Heart right ventricle (tissue), 16 donors: Measurements from ENCODE around the gene KLHL17. TPM values are rescaled to one million over a fixed set of nuclear protein-coding genes. Genes with fewer than 3 reads are reported as not detected.

Experiments used
- ATAC-seq, 8 donors: fragments of 200-7000 bp; cut with Tn5 transposase; one replicate each; pipeline ENCODE4 v1.9.1; 2020; ENCODE audit warnings: mild to moderate bottlenecking in 8 of 8, moderate library complexity in 8 of 8, moderate number of reproducible peaks in 1 of 8
- DNase-seq, 2 donors: peaks; one replicate each; pipeline ENCODE4 v3.0.0-alpha.2; 2020
- H3K27ac ChIP-seq, 10 donors: fragments of 200-600 bp; sonication (generic) in 2 of 10; one replicate each; pipeline versions ENCODE4 v1.5.0 to v1.8.0; 2020 to 2022; ENCODE audit warnings: mild to moderate bottlenecking in 3 of 10
- H3K27me3 ChIP-seq, 7 donors: fragments of 200-600 bp; one replicate each; pipeline ENCODE4 v1.8.0; 2021 to 2022; ENCODE audit warnings: mild to moderate bottlenecking in 2 of 7
- H3K36me3 ChIP-seq, 9 donors: fragments of 200-600 bp; sonication (generic) in 1 of 9; one replicate each; pipeline versions ENCODE4 v1.5.0 to v1.8.0; 2020 to 2022; ENCODE audit warnings: mild to moderate bottlenecking in 2 of 9
- H3K4me1 ChIP-seq, 9 donors: fragments of 200-600 bp; sonication (generic) in 1 of 9; one replicate each; pipeline versions ENCODE4 v1.5.0 to v1.8.0; 2020 to 2022; ENCODE audit warnings: mild to moderate bottlenecking in 4 of 9
- H3K4me3 ChIP-seq, 10 donors: fragments of 200-600 bp; sonication (generic) in 2 of 10; one replicate each; pipeline versions ENCODE4 v1.5.0 to v1.8.0; 2020 to 2022; ENCODE audit warnings: mild to moderate bottlenecking in 7 of 10, moderate library complexity in 2 of 10
- H3K9me3 ChIP-seq, 11 donors: fragments of 200-600 bp in 10 of 11; sonication (generic) in 2 of 11; one replicate each; pipeline versions ENCODE4 v1.5.0 to v1.8.0; 2013 to 2022; ENCODE audit warnings: mild to moderate bottlenecking in 2 of 11, control low read depth in 1 of 11, moderate library complexity in 1 of 11
- WGBS, 2 donors: extraction: QIAGEN DNeasy Blood & Tissue Kit; methylation state at CpG; one replicate each; pipeline ENCODE4 v1.1.7; 2013; ENCODE audit warnings: inconsistent platforms in 1 of 2; 5-methylcytosine and 5-hydroxymethylcytosine counted together
- intact Hi-C, 10 donors: fragments of 100-400 bp; cut with DNase I; formaldehyde crosslinking; loops; one replicate each; pipeline versions ENCODE4 v1.11.1 to v1.14.2; 2022
- polyA plus RNA-seq, 2 donors: library from polyadenylated mRNA; stranded (reverse); fragments of 200-250 nt; gene quantifications; one replicate each; pipeline ENCODE4 v1.2.3, GENCODE V29; 2013
- total RNA-seq, 10 donors: library from RNA; stranded (reverse); fragmentation: NEBNext Ultra II Directional in 3 of 10; extraction: Animal tissue kit (Norgen Biotek cat#: 25700) in 3 of 10; gene quantifications; one replicate each; pipeline versions ENCODE4 v1.2.1 to v1.2.4, GENCODE V29; 2021 to 2023
- TF ChIP-seq, protein P1 (sequence below), 9 donors: fragments of 200-600 bp; sonication (generic) in 2 of 9; IDR thresholded peaks; one replicate each; pipeline versions ENCODE4 v1.5.0 to v1.8.0; 2021 to 2022; ENCODE audit warnings: antibody characterized with exemption in 9 of 9, mild to moderate bottlenecking in 5 of 9, moderate library complexity in 1 of 9
- donor health status: Arrhythmogenic right ventricular cardiomyopathy.
- donor health status: ischemic (EF 13 %, LVEDD 7.1; RV severe dilation, severe dysfunction).
- donor health status: healthy with polysubstance abuse.
- donor health status: DM: no; HTN: yes; CAD: no.
- donor health status: DM: no; HTN: no; CAD: no.
- donor health status: ischemic (EF 25% LVEDD 6.9; RV normal size, moderate dysfunction).
- donor health status: ischemic (EF 25% LVEDD 5.7; RV mildly dilated, moderate dysfunction).
- donor health status: healthy.
- donor health status: DM: yes; HTN: yes; CAD: no.
- donor health status: Ischemic cardiomyopathy.
- donor health status: ischemic (EF 35%, LVEDD 5.7; RV mildly dilated, moderate dysfunction).
- donor health status: nonischemic (EF 11% LVEDD 7.7; RV severe dilation, severe dysfunction).
- donor health status: DM: yes; HTN: yes; CAD: no.
- donor health status: PGD.
- donor health status: ischemic (EF 29% LVEDD 5.4; RV normal size, mild dysfunction).
- donor health status: nonischemic (EF 23%, LVEDD 6.1; RV moderate dilation, normal function).

The KLHL17 gene
- total and polyA plus RNA-seq, 12 donors = 1.3 to 10.2 (median 3.7) TPM

- Histone ChIP-seq H3K27ac (no peak overlapping the region), H3K9me3 (no peaks in the 10 kb centered on the region), H3K27me3 (peaks cover 23 to 87% (median 78%) of the 10 kb centered on the region in 7 donors), H3K36me3 (no peaks in the 10 kb centered on the region), H3K4me1 (peaks cover 3 to 16% (median 11%) of the 10 kb centered on the region in 9 donors), H3K4me3 (no peak overlapping the region)
- ATAC-seq (no peak), DNase-seq (no peak)
- TF ChIP-seq, protein P1, sequence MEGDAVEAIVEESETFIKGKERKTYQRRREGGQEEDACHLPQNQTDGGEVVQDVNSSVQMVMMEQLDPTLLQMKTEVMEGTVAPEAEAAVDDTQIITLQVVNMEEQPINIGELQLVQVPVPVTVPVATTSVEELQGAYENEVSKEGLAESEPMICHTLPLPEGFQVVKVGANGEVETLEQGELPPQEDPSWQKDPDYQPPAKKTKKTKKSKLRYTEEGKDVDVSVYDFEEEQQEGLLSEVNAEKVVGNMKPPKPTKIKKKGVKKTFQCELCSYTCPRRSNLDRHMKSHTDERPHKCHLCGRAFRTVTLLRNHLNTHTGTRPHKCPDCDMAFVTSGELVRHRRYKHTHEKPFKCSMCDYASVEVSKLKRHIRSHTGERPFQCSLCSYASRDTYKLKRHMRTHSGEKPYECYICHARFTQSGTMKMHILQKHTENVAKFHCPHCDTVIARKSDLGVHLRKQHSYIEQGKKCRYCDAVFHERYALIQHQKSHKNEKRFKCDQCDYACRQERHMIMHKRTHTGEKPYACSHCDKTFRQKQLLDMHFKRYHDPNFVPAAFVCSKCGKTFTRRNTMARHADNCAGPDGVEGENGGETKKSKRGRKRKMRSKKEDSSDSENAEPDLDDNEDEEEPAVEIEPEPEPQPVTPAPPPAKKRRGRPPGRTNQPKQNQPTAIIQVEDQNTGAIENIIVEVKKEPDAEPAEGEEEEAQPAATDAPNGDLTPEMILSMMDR (IDR thresholded peaks at IDR 0.05) = no peak
- WGBS, 2 donors = 75 to 80% methylated on average over 25 of the region's 25 CpGs
- intact Hi-C loops = no loop called here
Measured at GRCh38 chr1:932776-933602, 27.4 kb upstream of the KLHL17 start.

DNA sequence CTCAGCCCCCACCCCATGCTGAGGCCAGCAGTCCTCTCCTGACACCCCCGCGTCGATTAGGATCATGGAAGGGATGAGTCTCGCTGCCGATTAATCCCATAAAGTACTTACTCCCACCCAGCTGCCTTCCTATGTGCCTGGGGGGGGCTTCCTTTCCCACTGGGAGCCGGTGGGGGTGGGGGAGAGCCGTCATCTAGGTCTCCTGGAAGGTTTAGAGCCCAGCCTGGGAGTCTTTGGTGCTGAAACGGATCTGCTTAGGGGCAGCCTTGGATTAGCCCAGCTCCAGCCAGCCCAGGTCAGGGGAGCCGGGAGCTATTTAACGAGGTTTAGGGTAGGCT is 26.8 kb upstream of the KLHL17 start:
- 19 to 22% methylated on average over 10 of the region's 10 CpGs for WGBS, 2 donors
- Histone ChIP-seq H3K4me3 (no peak overlapping the region), H3K27me3 (peaks cover 23 to 85% (median 80%) of the 10 kb centered on the region in 7 donors), H3K36me3 (no peaks in the 10 kb centered on the region), H3K9me3 (no peaks in the 10 kb centered on the region), H3K4me1 (peaks cover 3 to 16% (median 11%) of the 10 kb centered on the region in 9 donors), H3K27ac (no peak overlapping the region)
- DNase-seq = no peak
- TF ChIP-seq, protein P1 (IDR thresholded peaks at IDR 0.05) = no peak
- ATAC-seq = no peak
- intact Hi-C loops = no loop called here

DNA sequence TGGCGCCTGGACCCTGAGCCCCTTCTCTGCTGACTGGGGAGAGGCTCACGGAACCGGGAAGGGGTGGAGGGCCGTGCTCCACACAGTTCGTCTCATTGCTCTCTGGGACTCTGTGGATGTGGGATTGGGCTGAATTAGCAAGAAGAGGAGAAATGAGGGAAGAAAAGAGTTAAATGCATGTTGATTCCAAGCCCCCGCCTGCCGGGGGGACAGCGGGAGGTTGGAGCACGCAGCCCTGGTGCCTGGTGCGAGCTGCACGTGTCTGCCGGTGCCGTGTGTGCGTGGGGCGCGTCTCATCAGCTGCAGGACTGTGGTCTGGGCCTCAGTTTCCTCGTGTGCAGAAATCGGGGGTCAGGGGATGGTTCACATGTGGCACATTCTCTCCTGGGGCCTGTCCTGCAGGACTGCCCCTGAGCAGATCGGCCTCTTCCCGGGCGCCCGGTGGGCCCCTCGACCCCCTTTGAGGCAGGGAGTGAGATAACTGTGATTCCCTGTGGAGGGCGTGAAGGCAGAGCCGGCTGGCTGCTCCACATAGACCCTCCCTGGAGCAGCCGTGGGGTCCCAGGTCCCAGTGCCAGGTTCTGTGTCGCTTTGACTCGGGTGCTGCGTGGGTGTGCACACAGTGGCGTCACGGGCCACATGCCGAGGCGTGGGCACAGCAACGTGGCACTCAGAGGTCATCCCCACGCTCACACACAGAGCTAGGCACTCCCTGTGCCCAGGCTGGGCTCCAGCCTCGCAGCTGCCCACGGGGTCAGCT is 25.2 kb upstream of the KLHL17 start:
- ATAC-seq (no peak), DNase-seq (no peak)
- Histone ChIP-seq H3K36me3 (no peaks in the 10 kb centered on the region), H3K4me3 (peak overlapping the region in 1 of 10 donors; percentile 6), H3K27ac (no peak overlapping the region), H3K4me1 (peaks cover 3 to 23% (median 16%) of the 10 kb centered on the region in 9 donors), H3K9me3 (no peaks in the 10 kb centered on the region), H3K27me3 (peaks cover 23 to 84% (median 75%) of the 10 kb centered on the region in 7 donors)
- intact Hi-C loops = loop anchor here in 1 of 10 donors (5.0 kb wide), 1 partner anchor 33 kb away; no protein-coding TSS in a partner anchor
- 7 to 8% methylated on average over 37 of the region's 37 CpGs for WGBS, 2 donors
- TF ChIP-seq, protein P1 (IDR thresholded peaks at IDR 0.05) = no peak

DNA sequence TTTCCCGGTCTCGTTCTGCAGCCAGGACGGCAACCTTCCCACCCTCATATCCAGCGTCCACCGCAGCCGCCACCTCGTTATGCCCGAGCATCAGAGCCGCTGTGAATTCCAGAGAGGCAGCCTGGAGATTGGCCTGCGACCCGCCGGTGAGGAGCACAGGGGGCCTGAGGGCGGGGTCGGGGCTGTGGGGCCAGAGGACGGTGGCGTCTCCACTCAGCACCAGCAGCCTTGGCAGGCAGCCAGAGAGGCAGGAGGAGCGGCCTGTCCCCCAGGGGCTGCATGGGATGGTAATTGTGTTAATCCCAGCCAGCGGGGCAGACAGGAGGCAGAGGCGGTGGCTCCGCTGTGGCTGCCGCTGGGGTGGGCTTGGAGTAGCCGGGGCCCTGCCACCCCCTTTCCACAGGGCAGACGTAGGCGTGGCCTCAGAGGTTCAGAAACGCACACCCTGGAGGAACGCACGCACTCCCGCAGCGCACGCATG is 24.6 kb upstream of the KLHL17 start:
- WGBS, 2 donors = 6 to 13% methylated on average over 30 of the region's 30 CpGs
- TF ChIP-seq, protein P1 (IDR thresholded peaks at IDR 0.05) = no peak
- intact Hi-C loops = loop anchor here in 1 of 10 donors (5.0 kb wide), 1 partner anchor 33 kb away; no protein-coding TSS in a partner anchor
- H3K27ac ChIP-seq = no peak overlapping the region
- H3K27me3 ChIP-seq = peaks cover 23 to 87% (median 80%) of the 10 kb centered on the region in 7 donors
- no peak for ATAC-seq
- peaks cover 3 to 29% (median 21%) of the 10 kb centered on the region in 9 donors for H3K4me1 ChIP-seq
- no peaks in the 10 kb centered on the region for H3K9me3 ChIP-seq
- no peak for DNase-seq
- H3K36me3 ChIP-seq = no peaks in the 10 kb centered on the region
- H3K4me3 ChIP-seq = no peak overlapping the region
